ENCODE results near the gene STT3B.

DNA sequence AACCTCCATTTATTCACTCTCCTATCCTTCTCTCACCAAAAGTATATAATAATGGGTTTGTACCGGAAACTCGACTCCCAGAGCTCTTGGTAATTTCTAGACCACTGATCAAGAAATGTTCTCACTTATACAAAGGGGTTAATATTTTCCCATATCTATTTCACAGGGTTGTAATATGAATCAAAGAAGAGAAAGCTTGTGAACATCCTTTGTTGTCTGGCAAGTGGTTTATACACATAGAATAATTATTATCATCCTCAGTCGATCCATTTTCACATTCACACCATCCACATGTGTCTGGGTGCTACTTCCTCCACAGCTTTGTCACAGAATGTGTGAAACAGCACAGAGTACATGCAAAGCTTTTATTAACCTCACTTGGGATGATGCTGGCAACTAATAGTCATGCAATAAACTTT is 29.9 kb upstream of the STT3B start:
- TF ChIP-seq EZH2phosphoT487 (IDR thresholded peaks at IDR 0.05; ENCODE audit: borderline replicate concordance, low read length): no peak
- TF ChIP-seq, protein P1, sequence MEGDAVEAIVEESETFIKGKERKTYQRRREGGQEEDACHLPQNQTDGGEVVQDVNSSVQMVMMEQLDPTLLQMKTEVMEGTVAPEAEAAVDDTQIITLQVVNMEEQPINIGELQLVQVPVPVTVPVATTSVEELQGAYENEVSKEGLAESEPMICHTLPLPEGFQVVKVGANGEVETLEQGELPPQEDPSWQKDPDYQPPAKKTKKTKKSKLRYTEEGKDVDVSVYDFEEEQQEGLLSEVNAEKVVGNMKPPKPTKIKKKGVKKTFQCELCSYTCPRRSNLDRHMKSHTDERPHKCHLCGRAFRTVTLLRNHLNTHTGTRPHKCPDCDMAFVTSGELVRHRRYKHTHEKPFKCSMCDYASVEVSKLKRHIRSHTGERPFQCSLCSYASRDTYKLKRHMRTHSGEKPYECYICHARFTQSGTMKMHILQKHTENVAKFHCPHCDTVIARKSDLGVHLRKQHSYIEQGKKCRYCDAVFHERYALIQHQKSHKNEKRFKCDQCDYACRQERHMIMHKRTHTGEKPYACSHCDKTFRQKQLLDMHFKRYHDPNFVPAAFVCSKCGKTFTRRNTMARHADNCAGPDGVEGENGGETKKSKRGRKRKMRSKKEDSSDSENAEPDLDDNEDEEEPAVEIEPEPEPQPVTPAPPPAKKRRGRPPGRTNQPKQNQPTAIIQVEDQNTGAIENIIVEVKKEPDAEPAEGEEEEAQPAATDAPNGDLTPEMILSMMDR (conservative IDR thresholded peaks at IDR 0.05; ENCODE audit: low read depth, low read length): no peak
